ENCODE results near the gene ROPN1L.
A peak's percentile ranks its signal among the peaks of the same experiment; 100 is the strongest.

The ROPN1L gene

DNA sequence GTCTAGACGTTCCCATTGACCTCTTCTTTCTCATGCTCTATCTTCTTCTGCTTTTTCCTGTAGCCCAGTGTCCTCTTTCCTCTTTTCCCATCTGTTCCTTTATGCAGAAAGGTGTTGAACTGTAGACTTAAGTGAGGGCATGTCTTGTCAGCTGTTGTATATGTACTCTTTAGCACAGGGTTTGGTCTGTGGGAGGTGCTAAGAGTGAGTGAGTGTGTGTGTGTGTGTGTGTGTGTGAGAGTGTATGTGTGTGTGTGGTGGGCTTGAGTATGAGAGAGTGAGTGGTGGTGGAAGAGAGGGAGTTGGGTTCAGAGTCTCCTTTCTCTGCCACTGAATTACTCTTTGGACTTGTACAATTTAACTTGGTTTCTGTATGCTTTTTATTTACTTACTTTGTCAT is 10.3 kb upstream of the ROPN1L start:
- no peak for DNase-seq

GRCh38 chr5:10432059-10433008 is 9.3 kb upstream of the ROPN1L start:
- DNase-seq = peak; percentile 16

- no peak for DNase-seq
Measured at GRCh38 chr5:10434392-10434791, 7.3 kb upstream of the ROPN1L start.

DNA sequence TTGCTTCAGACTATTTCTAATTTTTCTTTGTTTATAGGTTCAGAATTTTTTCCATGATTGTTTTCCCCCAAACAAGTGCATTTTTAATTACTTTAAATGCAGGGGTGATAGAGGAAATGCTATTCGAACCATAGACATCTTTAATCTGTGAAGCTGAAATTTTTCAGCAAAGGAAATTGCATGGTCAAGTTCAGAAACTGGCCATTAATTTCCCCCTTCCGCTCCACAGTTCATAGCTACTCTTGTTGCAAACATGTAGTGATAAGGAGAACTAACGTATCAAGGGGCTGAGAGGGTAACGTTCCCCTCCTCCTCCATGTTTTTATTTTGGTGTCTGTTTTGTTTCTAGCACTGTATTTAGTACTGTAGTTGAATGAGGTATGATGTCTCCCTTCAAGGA is 3.4 kb upstream of the ROPN1L start:
- DNase-seq = no peak

- no peak for DNase-seq
Measured at GRCh38 chr5:10439692-10440091, 2.0 kb upstream of the ROPN1L start.

DNA sequence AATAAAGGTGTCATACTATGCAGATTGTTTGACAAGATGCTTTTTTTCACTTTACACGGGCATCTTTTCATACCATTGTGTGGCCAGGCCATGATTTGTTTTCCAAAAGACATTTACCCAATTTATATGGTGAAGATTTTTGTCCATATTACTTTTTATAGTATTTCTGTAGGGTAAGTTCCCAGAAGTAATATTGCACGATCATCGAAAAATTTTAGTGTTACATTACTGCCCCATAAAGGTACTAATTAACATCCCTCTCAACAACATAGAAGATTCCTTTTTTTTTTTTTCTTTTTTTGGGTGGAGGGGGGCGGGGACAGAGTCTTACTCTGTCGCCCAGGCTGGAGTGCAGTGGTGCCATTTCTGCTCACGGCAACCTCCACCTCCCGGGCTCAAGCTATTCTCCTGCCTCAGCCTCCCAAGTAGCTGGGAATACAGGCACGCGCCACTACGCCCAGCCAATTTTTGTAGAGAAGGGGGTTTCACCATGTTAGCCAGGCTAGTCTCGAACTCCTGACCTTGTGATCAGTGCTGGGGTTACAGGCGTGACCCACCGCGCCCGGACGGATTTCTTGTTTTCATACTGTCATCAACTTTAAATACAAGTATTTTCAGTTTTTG is 1.2 kb upstream of the ROPN1L start:
- no peak for DNase-seq

DNA sequence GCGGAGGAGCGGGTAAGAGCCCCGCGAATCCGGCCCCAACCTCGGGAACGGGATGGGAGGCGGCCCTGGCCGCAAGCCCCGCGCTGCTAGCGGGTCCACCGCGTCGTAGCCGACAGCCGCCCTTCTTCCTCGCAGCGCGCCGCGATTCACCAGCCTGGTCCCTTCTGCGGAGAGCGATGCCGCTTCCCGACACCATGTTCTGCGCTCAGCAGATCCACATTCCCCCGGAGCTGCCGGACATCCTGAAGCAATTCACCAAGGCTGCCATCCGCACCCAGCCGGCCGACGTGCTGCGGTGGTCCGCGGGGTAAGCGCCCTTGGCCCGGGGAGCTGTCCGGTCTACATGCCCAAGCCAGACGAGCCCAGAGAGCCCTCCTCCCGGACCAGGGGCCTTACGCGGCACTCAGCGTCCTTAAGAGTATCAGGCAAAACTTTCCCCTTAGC is 335 bp downstream of the ROPN1L start:
- DNase-seq = no peak

GRCh38 chr5:10442576-10442975 is 897 bp downstream of the ROPN1L start:
- peak; percentile 69 for DNase-seq

- DNase-seq = peak; percentile 34
Measured at GRCh38 chr5:10445352-10445751, 3.7 kb downstream of the ROPN1L start.

DNA sequence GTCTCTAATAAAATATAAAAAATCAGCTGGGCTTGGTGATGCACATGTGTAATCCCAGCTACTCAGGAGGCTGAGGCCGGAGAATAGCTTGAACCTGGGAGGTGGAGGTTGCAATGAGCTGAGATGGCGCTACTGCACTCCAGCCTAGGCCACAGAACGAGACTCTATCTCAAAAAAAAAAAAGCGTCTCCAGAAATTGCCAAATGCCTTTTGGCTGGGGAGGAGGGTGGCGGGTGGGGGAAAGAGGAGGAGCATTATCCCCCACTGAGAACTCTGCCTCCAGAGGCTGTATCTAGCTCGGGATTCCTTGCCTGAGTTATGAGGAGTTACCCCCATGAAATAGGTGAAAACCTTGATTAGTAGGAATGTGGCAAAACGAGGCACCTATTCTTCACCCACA is 4.8 kb downstream of the ROPN1L start:
- no peak for DNase-seq

DNA sequence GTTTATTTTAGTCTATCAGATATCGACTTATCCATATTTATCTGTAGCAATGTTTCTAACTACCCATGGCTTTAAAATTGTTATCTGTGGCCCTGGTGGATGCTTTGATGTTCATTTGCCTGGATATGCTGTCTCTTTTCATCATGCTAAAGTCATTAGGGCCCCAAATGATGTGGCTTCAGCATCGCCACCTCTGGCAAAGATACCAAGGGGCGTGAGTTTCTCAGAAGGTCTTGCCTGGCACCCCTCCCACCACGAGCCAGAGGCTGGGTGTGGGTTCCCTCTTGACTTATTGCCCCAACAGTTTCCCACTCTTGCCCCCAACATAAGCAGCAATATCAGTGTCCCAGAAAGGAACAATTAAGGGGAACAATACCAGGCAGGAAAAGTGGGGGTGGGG is 5.4 kb downstream of the ROPN1L start:
- no peak for DNase-seq

- DNase-seq = peak; percentile 79
Measured at GRCh38 chr5:10448754-10449360, 7.2 kb downstream of the ROPN1L start.

- peak; percentile 60 for DNase-seq
Measured at GRCh38 chr5:10451137-10451824, 9.6 kb downstream of the ROPN1L start.

DNA sequence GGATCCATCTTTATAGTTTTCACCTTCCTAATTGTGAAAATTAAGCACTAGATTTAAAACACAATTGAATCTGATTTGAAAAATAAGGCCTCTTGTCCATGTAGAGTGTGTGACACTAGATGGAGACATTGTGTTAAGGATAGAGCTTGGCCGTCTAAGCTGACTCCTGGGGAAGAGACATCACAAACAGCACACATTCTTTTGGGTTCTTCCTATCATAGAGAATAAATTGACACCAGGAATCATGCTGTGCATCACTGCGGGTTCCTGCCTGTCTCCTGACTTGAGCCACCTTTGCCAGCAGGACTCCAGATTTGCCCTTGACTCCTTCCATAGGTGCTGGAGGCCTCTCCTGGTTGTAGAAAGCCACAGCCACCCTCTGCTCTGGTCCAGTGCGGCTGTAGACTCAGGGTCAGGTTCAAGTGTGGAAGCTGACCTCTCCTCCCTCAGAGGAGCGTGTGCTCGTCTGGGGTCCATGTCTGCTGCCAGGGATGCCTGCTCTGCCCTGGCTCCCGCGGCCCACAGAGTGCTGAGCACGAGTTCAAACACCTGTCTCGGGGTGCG is 11.2 kb downstream of the ROPN1L start:
- DNase-seq = peak; percentile 76

DNA sequence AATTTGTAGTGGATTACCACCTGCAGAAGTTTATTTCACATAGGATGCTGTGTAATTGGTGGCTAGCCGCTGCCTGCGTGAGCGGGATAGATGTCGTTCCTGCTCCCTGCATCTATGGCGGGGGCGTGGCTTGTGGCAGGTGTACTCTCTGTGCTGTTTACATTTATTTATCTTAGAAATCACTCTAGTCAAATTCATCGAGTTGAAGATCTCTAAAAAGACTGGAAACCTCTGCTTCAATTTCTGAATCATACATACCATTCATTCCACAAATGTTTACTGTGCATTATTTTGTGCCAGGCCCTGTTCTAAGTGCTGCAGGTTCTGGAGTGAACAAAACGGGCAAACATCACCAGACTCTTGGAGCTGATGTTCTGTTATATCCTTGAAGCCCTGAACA is 11.9 kb downstream of the ROPN1L start:
- DNase-seq = no peak

- no peak for DNase-seq
Measured at GRCh38 chr5:10454591-10455276, 13.1 kb downstream of the ROPN1L start.

DNA sequence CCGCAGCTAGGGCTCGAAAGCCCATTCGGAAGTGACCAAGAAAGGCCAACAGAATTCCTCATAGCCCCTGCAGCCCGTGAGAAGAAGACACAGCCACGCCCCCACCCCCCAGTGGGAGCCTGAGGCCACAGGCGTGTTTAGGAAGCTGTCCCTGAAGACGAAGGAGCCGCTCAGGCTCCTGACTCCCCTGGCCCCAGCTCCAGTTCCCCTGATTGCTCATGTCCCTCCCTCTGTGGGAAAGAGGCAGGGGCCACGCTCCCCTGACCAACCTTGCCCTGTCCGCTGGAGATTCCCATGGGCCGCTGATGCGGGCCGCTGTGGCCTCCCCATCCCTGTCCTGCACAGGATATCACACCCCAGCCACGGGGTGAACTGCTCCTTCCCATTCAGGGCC is 13.6 kb downstream of the ROPN1L start:
- no peak for DNase-seq

- DNase-seq = peak; percentile 79
Measured at GRCh38 chr5:10456583-10457420, 15.1 kb downstream of the ROPN1L start.

DNA sequence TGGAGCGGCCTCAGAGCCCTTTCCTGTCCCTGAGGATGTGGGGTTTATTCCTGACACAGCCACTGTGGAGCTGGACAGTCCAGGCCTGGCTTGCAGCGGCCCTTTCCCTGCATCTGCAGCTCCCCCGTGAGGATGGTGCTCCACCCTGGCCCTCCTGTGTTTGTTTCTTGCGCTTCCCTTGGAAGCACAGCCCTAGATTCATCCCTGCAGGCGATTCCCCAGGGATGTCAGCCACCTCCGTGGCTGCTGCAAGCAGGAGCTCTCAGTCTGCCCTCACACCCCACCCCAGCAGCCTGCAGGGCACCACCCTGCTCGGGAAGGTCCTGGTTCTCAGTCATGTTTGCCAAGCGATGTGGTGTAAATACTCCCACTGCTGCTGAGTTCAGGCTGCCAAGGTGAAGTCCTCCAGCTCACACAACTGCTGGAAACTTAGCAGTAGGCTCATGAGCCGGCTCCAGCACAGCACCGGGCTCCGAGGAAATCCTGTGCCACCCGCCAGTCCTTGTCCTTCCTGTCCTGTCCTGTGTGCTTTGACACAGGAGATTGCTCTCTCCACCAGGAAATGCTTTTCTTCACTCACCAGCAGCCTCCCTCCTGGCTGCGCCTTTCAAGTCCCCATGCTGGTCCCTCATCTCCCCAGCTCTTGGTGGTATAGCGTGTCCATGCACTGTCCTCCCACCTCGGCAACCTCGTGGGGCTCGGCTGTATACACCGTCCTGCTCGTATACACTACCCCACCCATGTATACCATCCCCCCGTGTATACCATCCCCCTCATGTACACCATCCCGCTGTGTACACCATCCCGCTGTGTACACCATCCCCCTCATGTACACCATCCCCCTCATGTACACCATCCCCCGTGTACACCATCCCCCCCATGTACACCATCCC is 16.2 kb downstream of the ROPN1L start:
- DNase-seq = no peak

Measured in inflammatory macrophage treated with lipopolysaccharide for 4 hours (primary cell).